OCI-LY1 (cell line): ENCODE results near the gene LDHAL6B.

Experiments
- H2AFZ ChIP-seq: fragments of 200-600 bp; sonication (generic), shearing (Covaris generic); 2 replicates; pipeline ENCODE4 v1.6.0; 2014; ENCODE audit warnings: antibody characterized with exemption, mild to moderate bottlenecking, low read length
- H3F3A ChIP-seq: fragments of 200-600 bp; sonication (generic), shearing (Covaris generic); 2 replicates; pipeline ENCODE4 v1.6.0; 2014; ENCODE audit warnings: mild to moderate bottlenecking, antibody characterized with exemption, low read length, moderate library complexity; ENCODE audit not compliant: insufficient read depth
- H3K27ac ChIP-seq: fragments of 200-600 bp; sonication (generic); 2 replicates; pipeline ENCODE4 v1.5.1; 2014; ENCODE audit warnings: low read length, mixed run types, mild to moderate bottlenecking, low read depth; ENCODE audit not compliant: poor library complexity, severe bottlenecking
- H3K27me3 ChIP-seq: fragments of 200-600 bp; sonication (generic); 2 replicates; pipeline ENCODE4 v1.6.0; 2014; ENCODE audit warnings: antibody characterized with exemption, mild to moderate bottlenecking, low read length, moderate library complexity; ENCODE audit not compliant: insufficient read depth
- H3K36me3 ChIP-seq: fragments of 200-600 bp; sonication (generic); 2 replicates; pipeline ENCODE4 v1.6.1; 2014; ENCODE audit warnings: mild to moderate bottlenecking, antibody characterized with exemption, low read length, moderate library complexity, mixed read lengths; ENCODE audit not compliant: insufficient read depth
- H3K4me1 ChIP-seq: fragments of 200-600 bp; sonication (generic); 2 replicates; pipeline ENCODE4 v1.5.1; 2014; ENCODE audit warnings: mild to moderate bottlenecking, low read length, moderate library complexity; ENCODE audit not compliant: insufficient read depth, severe bottlenecking
- H3K4me2 ChIP-seq: fragments of 200-600 bp; sonication (generic), shearing (Covaris generic); 2 replicates; pipeline ENCODE4 v1.6.1; 2014; ENCODE audit warnings: low read length
- H3K4me3 ChIP-seq: fragments of 200-600 bp; sonication (generic); 2 replicates; pipeline ENCODE4 v1.5.1; 2014; ENCODE audit warnings: low read length, low read depth, mild to moderate bottlenecking, mixed read lengths; ENCODE audit not compliant: poor library complexity, severe bottlenecking
- H3K79me2 ChIP-seq: fragments of 200-600 bp; shearing (Covaris generic); 2 replicates; pipeline ENCODE4 v1.6.1; 2016; ENCODE audit warnings: mixed run types, low read length, mixed read lengths; ENCODE audit not compliant: insufficient read depth
- H3K9ac ChIP-seq: fragments of 200-600 bp; sonication (generic), shearing (Covaris generic); 2 replicates; pipeline ENCODE4 v1.6.1; 2014; ENCODE audit warnings: mild to moderate bottlenecking, low read length, mixed read lengths
- H3K9me2 ChIP-seq: fragments of 200-600 bp; sonication (generic), shearing (Covaris generic); 2 replicates; pipeline ENCODE4 v1.6.1; 2014; ENCODE audit warnings: low read depth, mild to moderate bottlenecking, low read length, mixed read lengths
- H3K9me3 ChIP-seq: fragments of 200-600 bp; shearing (Covaris generic); 2 replicates; pipeline ENCODE4 v1.6.1; 2014; ENCODE audit warnings: low read length, mixed read lengths
- H4K20me1 ChIP-seq: fragments of 200-600 bp; sonication (generic), shearing (Covaris generic); 2 replicates; pipeline ENCODE4 v1.6.0; 2016; ENCODE audit warnings: mild to moderate bottlenecking, low read length; ENCODE audit not compliant: insufficient read depth
- CTCF ChIP-seq: fragments of 200-600 bp; sonication (generic), shearing (Covaris generic); IDR thresholded peaks from 2 replicates; pipeline ENCODE4 v1.5.1; 2017; ENCODE audit warnings: mild to moderate bottlenecking, antibody characterized with exemption, low read length, moderate library complexity, mixed read lengths
- EZH2 ChIP-seq: fragments of 200-600 bp; sonication (generic), shearing (Covaris generic); IDR thresholded peaks from 2 replicates; pipeline ENCODE4 v1.8.0; 2017; ENCODE audit warnings: borderline replicate concordance, mixed run types, mild to moderate bottlenecking, antibody characterized with exemption, low read length, moderate library complexity, mixed read lengths

LDHAL6B gene

DNA sequence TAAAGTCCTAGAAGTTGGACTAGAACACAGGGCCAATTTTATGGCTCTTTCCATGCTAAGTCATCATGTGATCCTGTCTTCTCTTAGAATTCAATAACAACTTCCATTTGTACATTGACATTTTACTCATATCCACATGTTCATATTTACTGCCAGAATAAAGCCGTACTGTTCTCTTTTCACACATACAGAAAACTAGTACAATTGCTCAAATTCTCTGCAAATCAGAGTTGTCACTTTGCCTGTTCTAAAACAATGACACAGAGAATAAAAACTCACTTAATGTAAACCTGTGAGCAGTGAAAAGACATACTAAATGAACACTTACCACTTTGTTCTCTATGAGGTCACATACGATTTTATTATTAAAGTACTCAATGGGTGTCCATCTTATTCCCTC lies 3.5 kb downstream of the LDHAL6B start:
- no peaks in the 10 kb centered on the region for H3K4me1 ChIP-seq
- peaks cover 89% of the 10 kb centered on the region for H3K36me3 ChIP-seq
- H3F3A ChIP-seq = no peaks in the 10 kb centered on the region; the same call in 1 of the 2 replicates
- no peak for TF ChIP-seq CTCF
- TF ChIP-seq EZH2 = no peak
- no peak overlapping the region for H2AFZ ChIP-seq
- H4K20me1 ChIP-seq = no peaks in the 10 kb centered on the region
- H3K27me3 ChIP-seq = no peaks in the 10 kb centered on the region
- H3K27ac ChIP-seq = no peak overlapping the region
- no peaks in the 10 kb centered on the region for H3K9me3 ChIP-seq
- H3K4me2 ChIP-seq = no peak overlapping the region
- no peaks in the 10 kb centered on the region for H3K79me2 ChIP-seq
- no peak overlapping the region for H3K9ac ChIP-seq
- no peak overlapping the region for H3K4me3 ChIP-seq
- H3K9me2 ChIP-seq = no peaks in the 10 kb centered on the region

DNA sequence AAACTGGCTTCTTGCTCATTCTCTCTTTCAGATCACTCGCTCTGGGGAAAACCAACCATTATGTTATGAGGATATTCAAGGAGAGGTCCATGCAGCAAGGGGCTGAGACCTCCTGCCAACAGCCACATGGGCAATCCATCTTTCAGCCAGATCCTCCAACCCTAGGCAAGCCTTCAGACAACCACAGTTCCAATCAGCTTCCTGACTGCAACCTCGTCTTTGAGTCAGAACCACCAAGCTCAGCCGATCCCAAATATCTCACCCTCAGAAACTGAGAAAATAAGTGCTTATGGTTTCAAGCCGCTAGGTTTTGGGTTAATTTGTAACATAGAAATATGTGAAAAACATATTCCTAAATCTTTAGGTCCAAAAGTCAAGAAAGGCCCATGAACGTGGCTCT lies 10.3 kb downstream of the LDHAL6B start:
- H2AFZ ChIP-seq = no peak overlapping the region
- no peak overlapping the region for H3K9ac ChIP-seq
- no peak overlapping the region for H3K4me2 ChIP-seq
- H3K27me3 ChIP-seq = no peaks in the 10 kb centered on the region
- TF ChIP-seq CTCF = no peak
- no peak for TF ChIP-seq EZH2
- no peaks in the 10 kb centered on the region for H3F3A ChIP-seq
- H3K27ac ChIP-seq = no peak overlapping the region
- H3K4me3 ChIP-seq = no peak overlapping the region
- H3K79me2 ChIP-seq = no peaks in the 10 kb centered on the region
- H3K9me3 ChIP-seq = no peaks in the 10 kb centered on the region
- no peaks in the 10 kb centered on the region for H3K4me1 ChIP-seq
- H3K36me3 ChIP-seq = peaks cover 84% of the 10 kb centered on the region
- H4K20me1 ChIP-seq = no peaks in the 10 kb centered on the region
- H3K9me2 ChIP-seq = no peaks in the 10 kb centered on the region

DNA sequence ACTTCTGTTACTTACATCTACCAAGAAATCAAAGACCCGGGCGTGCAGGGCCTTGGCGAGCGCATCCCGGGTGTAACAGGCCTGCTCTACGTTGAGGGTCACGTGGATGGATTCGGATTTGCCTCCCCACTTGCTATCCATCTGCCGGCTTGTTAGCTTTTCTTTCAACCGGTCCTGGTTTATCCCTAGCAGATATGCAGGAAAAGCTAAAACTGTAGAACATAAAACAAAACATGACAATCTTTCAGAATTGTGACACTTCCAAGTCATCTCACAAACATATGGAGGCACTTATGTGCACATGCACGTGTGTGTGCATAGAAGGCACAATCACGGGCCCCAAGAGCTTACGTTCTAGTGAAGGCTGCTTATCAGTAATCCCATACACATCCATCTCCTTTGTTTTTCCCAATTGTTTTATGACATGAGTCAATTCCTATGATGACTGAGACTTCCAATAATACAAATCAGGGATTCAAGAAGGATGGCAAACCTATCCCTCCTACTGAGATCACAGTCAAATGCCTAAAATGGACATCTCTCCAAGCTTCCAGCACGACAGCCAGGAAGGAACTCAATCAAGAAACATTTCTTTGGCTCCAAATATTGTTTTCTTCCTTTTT lies 11.3 kb downstream of the LDHAL6B start:
- no peak overlapping the region for H3K27ac ChIP-seq
- H3K9me2 ChIP-seq = no peaks in the 10 kb centered on the region
- H4K20me1 ChIP-seq = no peaks in the 10 kb centered on the region
- H3F3A ChIP-seq = no peaks in the 10 kb centered on the region
- H3K79me2 ChIP-seq = no peaks in the 10 kb centered on the region
- peaks cover 86% of the 10 kb centered on the region for H3K36me3 ChIP-seq
- no peaks in the 10 kb centered on the region for H3K27me3 ChIP-seq
- H3K4me3 ChIP-seq = no peak overlapping the region
- no peak overlapping the region for H3K4me2 ChIP-seq
- TF ChIP-seq CTCF (no peak), EZH2 (no peak)
- no peaks in the 10 kb centered on the region for H3K4me1 ChIP-seq
- H2AFZ ChIP-seq = no peak overlapping the region
- no peak overlapping the region for H3K9ac ChIP-seq
- no peaks in the 10 kb centered on the region for H3K9me3 ChIP-seq
